ENCODE measurements around the gene PLCB1. TPM values are rescaled to one million over a fixed set of nuclear protein-coding genes. Genes with fewer than 3 reads are reported as not detected.

Gene PLCB1
- total RNA-seq, 4 donors from 2014 or later = 72.9 to 115 (median 76.3) TPM

GRCh38 chr20:8855315-8855714 lies 723.2 kb downstream of the PLCB1 start:
- Histone ChIP-seq H3K4me3 (no peak overlapping the region), H3K27ac (replicated peaks in 1 of 4) (peak overlapping the region; percentile 70 to 78 (median 74)), H3K4me1 (peaks cover 11 to 82% (median 60%) of the 10 kb centered on the region in 4 donors), H3K36me3 (no peaks in the 10 kb centered on the region), H3K27me3 (no peaks in the 10 kb centered on the region), H3K9me3 (no peaks in the 10 kb centered on the region)
- intact Hi-C loops (cut with DNase I) = loop anchor here (10.0 kb wide), 1 partner anchor 539 kb away; no protein-coding TSS in a partner anchor
- DNase-seq (ENCODE audit: extremely low spot score) = no peak
- TF ChIP-seq POLR2AphosphoS5 (IDR thresholded peaks at IDR 0.05) (peak in 1 of 2 donors; percentile 15), CTCF (IDR thresholded peaks at IDR 0.05) (no peak)

GRCh38 chr20:8856668-8857067 lies 724.6 kb downstream of the PLCB1 start:
- no peaks in the 10 kb centered on the region for H3K36me3 ChIP-seq
- 100% methylated on average over 1 of the region's 1 CpG for WGBS
- H3K27ac ChIP-seq (replicated peaks in 1 of 4) = peak overlapping the region; percentile 12 to 78 (median 56)
- TF ChIP-seq EP300 (IDR thresholded peaks at IDR 0.05) = no peak
- no peak for TF ChIP-seq CTCF (IDR thresholded peaks at IDR 0.05)
- TF ChIP-seq POLR2A (IDR thresholded peaks at IDR 0.05; ENCODE audit: low read depth) = no peak
- intact Hi-C loops (cut with DNase I) = loop anchor here (10.0 kb wide), 1 partner anchor 538 kb away; no protein-coding TSS in a partner anchor
- no peaks in the 10 kb centered on the region for H3K9me3 ChIP-seq
- no peaks in the 10 kb centered on the region for H3K27me3 ChIP-seq
- H3K4me1 ChIP-seq = peaks cover 11 to 73% (median 55%) of the 10 kb centered on the region in 4 donors
- H3K4me3 ChIP-seq = no peak overlapping the region
- DNase-seq (ENCODE audit: extremely low spot score) = no peak

- H3K4me1 ChIP-seq = peaks cover 11 to 57% (median 43%) of the 10 kb centered on the region in 4 donors
- no peak overlapping the region for H3K4me3 ChIP-seq
- no peak for TF ChIP-seq POLR2A (IDR thresholded peaks at IDR 0.05; ENCODE audit: low read depth)
- no peak for TF ChIP-seq EP300 (IDR thresholded peaks at IDR 0.05)
- no peak for TF ChIP-seq CTCF (IDR thresholded peaks at IDR 0.05)
- no peak for TF ChIP-seq POLR2AphosphoS5 (IDR thresholded peaks at IDR 0.05)
- WGBS = 49% methylated on average over 4 of the region's 4 CpGs
- intact Hi-C loops (cut with DNase I) = loop anchor here (10.0 kb wide), 1 partner anchor 537 kb away; no protein-coding TSS in a partner anchor
- no peaks in the 10 kb centered on the region for H3K9me3 ChIP-seq
- DNase-seq (ENCODE audit: extremely low spot score) = no peak
- H3K27me3 ChIP-seq = no peaks in the 10 kb centered on the region
- H3K27ac ChIP-seq (replicated peaks in 1 of 4) = peak overlapping the region; percentile 42 to 78 (median 66)
- H3K36me3 ChIP-seq = no peaks in the 10 kb centered on the region
These were observed 726.2 kb downstream of the PLCB1 start for GRCh38 chr20:8858181-8858787.

GRCh38 chr20:8860011-8860495 lies 728.0 kb downstream of the PLCB1 start:
- H3K36me3 ChIP-seq = no peaks in the 10 kb centered on the region
- H3K4me1 ChIP-seq = peaks cover 0 to 39% (median 25%) of the 10 kb centered on the region in 4 donors
- H3K27me3 ChIP-seq = no peaks in the 10 kb centered on the region
- H3K4me3 ChIP-seq = no peak overlapping the region
- no peak for DNase-seq (ENCODE audit: extremely low spot score)
- no peak for TF ChIP-seq POLR2AphosphoS5 (IDR thresholded peaks at IDR 0.05)
- no peak for TF ChIP-seq POLR2A (IDR thresholded peaks at IDR 0.05; ENCODE audit: low read depth)
- no peak for TF ChIP-seq CTCF (IDR thresholded peaks at IDR 0.05)
- TF ChIP-seq EP300 (IDR thresholded peaks at IDR 0.05) = no peak
- no peaks in the 10 kb centered on the region for H3K9me3 ChIP-seq
- intact Hi-C loops (cut with DNase I) = no loop called here
- 69% methylated on average over 2 of the region's 2 CpGs for WGBS
- no peak overlapping the region for H3K27ac ChIP-seq (replicated peaks in 1 of 4)

Data from esophagus muscularis mucosa (tissue), 4 donors.